Upper lobe of left lung (tissue), 4 donors: ENCODE measurements around the gene LRRFIP1.

Source experiments
- EP300 ChIP-seq, 4 donors: sonication (generic); formaldehyde crosslinking; IDR thresholded peaks; one replicate each; pipeline ENCODE4 v1.5.1; 2017; ENCODE audit warnings: antibody characterized with exemption in 4 of 4, control low read depth in 2 of 4
- POLR2A ChIP-seq, 4 donors: fragments of 450-650 bp; IDR thresholded peaks; one replicate each; pipeline ENCODE4 v1.5.1; 2016 to 2017; ENCODE audit warnings: antibody characterized with exemption in 4 of 4, mild to moderate bottlenecking in 2 of 4
- POLR2AphosphoS5 ChIP-seq, 2 donors: sonication (generic); formaldehyde crosslinking; IDR thresholded peaks; one replicate each; pipeline ENCODE4 v1.5.1; 2017; ENCODE audit warnings: antibody characterized with exemption in 2 of 2
- TF ChIP-seq, protein P1 (sequence below), 6 experiments: fragments of 450-650 bp in 4 of 6; fragments of 200-600 bp in 2 of 6; sonication (generic) in 2 of 6; IDR thresholded peaks; one replicate each; pipeline ENCODE4 v1.5.1; 2016 to 2019; ENCODE audit warnings: antibody characterized with exemption in 6 of 6

DNA sequence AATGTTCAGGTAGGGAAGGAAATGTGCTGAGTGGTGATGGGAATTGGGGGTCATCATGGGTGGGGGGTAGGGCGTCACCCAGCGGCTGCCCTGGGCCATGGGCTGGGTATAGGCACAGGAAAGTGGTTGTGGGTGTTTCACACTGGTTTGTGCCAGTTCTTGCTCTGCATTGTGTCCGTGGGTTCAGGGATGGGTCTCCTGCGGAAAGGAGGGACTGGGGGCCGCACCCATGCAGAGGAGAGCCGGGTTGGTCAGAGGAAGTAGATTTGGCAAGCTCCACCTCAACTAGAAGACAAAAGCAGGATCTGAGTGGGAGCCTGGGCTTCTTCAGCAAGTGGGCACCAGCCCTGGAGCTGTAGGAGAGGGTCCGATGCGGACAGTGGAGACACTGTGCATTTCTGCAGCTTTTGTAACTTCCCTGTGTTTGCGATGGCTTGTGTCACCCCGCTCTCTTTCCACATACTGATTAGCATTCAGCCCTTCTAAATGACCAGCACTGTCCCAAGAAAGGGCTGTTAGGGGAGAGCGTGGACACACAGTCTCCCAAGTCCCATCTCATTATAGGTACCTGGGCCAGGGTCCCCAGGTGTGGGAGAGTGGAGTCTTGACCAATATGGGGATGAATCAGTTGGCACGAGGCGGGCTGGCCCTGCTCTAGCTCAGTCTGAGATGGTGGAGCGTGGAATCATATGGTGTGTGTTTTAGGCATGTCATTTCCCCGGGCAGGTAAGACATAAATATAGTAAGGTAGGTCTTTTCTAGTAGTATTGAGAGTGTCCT is 67.2 kb downstream of the LRRFIP1 start:
- TF ChIP-seq POLR2A (IDR thresholded peaks at IDR 0.05) (peak in 2 of 4 donors; percentile 41 to 42), EP300 (IDR thresholded peaks at IDR 0.05) (peak in 1 of 4 donors; percentile 17), POLR2AphosphoS5 (IDR thresholded peaks at IDR 0.05) (peak; percentile 50 to 65)
- TF ChIP-seq, protein P1, sequence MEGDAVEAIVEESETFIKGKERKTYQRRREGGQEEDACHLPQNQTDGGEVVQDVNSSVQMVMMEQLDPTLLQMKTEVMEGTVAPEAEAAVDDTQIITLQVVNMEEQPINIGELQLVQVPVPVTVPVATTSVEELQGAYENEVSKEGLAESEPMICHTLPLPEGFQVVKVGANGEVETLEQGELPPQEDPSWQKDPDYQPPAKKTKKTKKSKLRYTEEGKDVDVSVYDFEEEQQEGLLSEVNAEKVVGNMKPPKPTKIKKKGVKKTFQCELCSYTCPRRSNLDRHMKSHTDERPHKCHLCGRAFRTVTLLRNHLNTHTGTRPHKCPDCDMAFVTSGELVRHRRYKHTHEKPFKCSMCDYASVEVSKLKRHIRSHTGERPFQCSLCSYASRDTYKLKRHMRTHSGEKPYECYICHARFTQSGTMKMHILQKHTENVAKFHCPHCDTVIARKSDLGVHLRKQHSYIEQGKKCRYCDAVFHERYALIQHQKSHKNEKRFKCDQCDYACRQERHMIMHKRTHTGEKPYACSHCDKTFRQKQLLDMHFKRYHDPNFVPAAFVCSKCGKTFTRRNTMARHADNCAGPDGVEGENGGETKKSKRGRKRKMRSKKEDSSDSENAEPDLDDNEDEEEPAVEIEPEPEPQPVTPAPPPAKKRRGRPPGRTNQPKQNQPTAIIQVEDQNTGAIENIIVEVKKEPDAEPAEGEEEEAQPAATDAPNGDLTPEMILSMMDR (IDR thresholded peaks at IDR 0.05): no peak
